ENCODE data around the gene CDK4.

Gene CDK4

DNA sequence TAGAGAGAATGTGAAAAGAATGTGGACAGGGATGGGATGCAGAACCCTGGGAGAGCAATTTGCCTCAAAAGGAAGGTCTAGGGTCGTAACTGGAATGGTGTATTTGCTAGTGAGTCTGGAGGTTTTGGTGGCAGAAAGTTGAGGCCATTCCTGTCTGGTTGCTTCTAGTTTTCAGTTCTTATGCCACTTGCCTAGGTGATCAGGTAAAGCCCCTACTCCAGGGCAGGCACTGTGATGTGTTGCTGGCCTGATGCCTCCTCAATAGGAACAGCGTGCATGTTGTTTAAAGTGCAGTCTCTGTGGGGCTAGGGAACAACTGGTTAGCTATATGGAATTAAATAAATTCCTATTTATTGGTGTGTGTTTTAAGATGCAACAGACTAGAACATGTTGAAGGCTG lies 51.8 kb downstream of the CDK4 start:
- no peak for DNase-seq (ENCODE audit: low read depth)

- DNase-seq (ENCODE audit: low read depth): no peak
Measured at GRCh38 chr12:57698414-57698813, 53.7 kb downstream of the CDK4 start.
